Ramos (cell line): ENCODE measurements around the gene PRMT2.
"Not testable (repeated sequence)": the region's sequence is repeated elsewhere in the genome, so short reads cannot be mapped to it uniquely, and the experiment has no call there.

Source experiments
- in situ Hi-C: fragments of 300-500 bp; cut with MboI; formaldehyde crosslinking; loops from one replicate; pipeline ENCODE4 v1.14.3; 2022; ENCODE audit warnings: low sequenced_read_pairs; ENCODE audit not compliant: unreplicated experiment

Gene PRMT2

GRCh38 chr21:46666941-46667740, 31.7 kb downstream of the PRMT2 start:
- in situ Hi-C loops, result no loop called here

- in situ Hi-C loops, result no loop called here
Observed at GRCh38 chr21:46667741-46668380, 32.4 kb downstream of the PRMT2 start.

GRCh38 chr21:46668381-46668780, 32.9 kb downstream of the PRMT2 start:
- in situ Hi-C loops, result no loop called here

GRCh38 chr21:46668904-46669303, 33.4 kb downstream of the PRMT2 start:
- in situ Hi-C loops, result not testable (repeated sequence)

GRCh38 chr21:46674430-46675007, 39.0 kb downstream of the PRMT2 start:
- in situ Hi-C loops, result no loop called here

GRCh38 chr21:46675595-46676280, 40.3 kb downstream of the PRMT2 start:
- in situ Hi-C loops, result no loop called here

- in situ Hi-C loops, result not testable (repeated sequence)
Observed at GRCh38 chr21:46676542-46676941, 41.1 kb downstream of the PRMT2 start.

GRCh38 chr21:46681593-46681992, 46.1 kb downstream of the PRMT2 start:
- in situ Hi-C loops, result not testable (repeated sequence)

- in situ Hi-C loops, result not testable (repeated sequence)
Observed at GRCh38 chr21:46698652-46699051, 63.2 kb downstream of the PRMT2 start.

GRCh38 chr21:46699104-46699503, 63.6 kb downstream of the PRMT2 start:
- in situ Hi-C loops, result not testable (repeated sequence)
